ENCODE data around the gene PCBP3. TPM values are rescaled to one million over a fixed set of nuclear protein-coding genes. Genes with fewer than 3 reads are reported as not detected.

Gene PCBP3
- total and polyA plus RNA-seq, 2 of the 8 experiments (the other 6 are each of a cell fraction or from before 2014, with no cell fraction given): 3.5 to 6.3 TPM

- Histone ChIP-seq H4K5ac (ENCODE audit: insufficient read length, low read depth, low read length) (no peak overlapping the region), H3K4me1 (replicated peaks in 1 of 4; ENCODE audit: control insufficient read depth in 3 of 4, insufficient read depth in 4 of 4, low read length in 3 of 4) (no peaks in the 10 kb centered on the region; a peak in 2 of 7 replicates), H2AK5ac (ENCODE audit: low read depth, low read length) (no peak overlapping the region), H3K4ac (replicated peaks; ENCODE audit: insufficient read length, low read depth, low read length) (no peak overlapping the region), H4K8ac (ENCODE audit: extremely low read depth, insufficient read depth, low read length) (no peak overlapping the region), H3K9me3 (ENCODE audit: insufficient read depth in 2 of 2, low read depth in 1 of 2, low read length in 1 of 2) (peaks cover 0 to 11% of the 10 kb centered on the region in 2 experiments; a peak in 1 of 4 replicates), H3K9ac (replicated peaks in 1 of 4; ENCODE audit: extremely low read depth in 1 of 4, low read depth in 3 of 4, low read length in 3 of 4) (no peak overlapping the region), H3K4me2 (ENCODE audit: insufficient read depth in 1 of 2, low read depth in 2 of 2, low read length in 2 of 2) (no peak overlapping the region), H3K79me2 (ENCODE audit: control insufficient read depth in 1 of 2, insufficient read depth in 2 of 2, low read length in 2 of 2) (no peaks in the 10 kb centered on the region), H4K20me1 (replicated peaks in 1 of 2; ENCODE audit: control insufficient read depth in 1 of 2, insufficient read depth in 2 of 2, low read length in 2 of 2) (no peaks in the 10 kb centered on the region), H3K27me3 (replicated peaks in 1 of 4; ENCODE audit: control insufficient read depth in 3 of 4, extremely low read depth in 1 of 4, insufficient read depth in 3 of 4, low read length in 3 of 4) (no peaks in the 10 kb centered on the region), H2BK15ac (ENCODE audit: low read length) (no peak overlapping the region), H3K14ac (ENCODE audit: insufficient read length) (no peak overlapping the region), H3K27ac (ENCODE audit: low read depth, low read length) (no peak overlapping the region), H3K23me2 (ENCODE audit: low read depth, low read length) (no peaks in the 10 kb centered on the region), H3K23ac (ENCODE audit: insufficient read length) (no peak overlapping the region), H2BK5ac (ENCODE audit: low read depth, low read length) (no peak overlapping the region), H2BK120ac (replicated peaks; ENCODE audit: low read depth, low read length) (no peak overlapping the region), H2BK20ac (ENCODE audit: low read length) (no peak overlapping the region), H3K56ac (replicated peaks; ENCODE audit: insufficient read length, low read depth, low read length) (no peak overlapping the region), H4K91ac (replicated peaks; ENCODE audit: insufficient read length, low read length) (no peak overlapping the region), H2AFZ (ENCODE audit: low read length) (no peak overlapping the region), H2BK12ac (ENCODE audit: low read depth, low read length) (no peak overlapping the region), H3K4me3 (ENCODE audit: extremely low read depth in 1 of 4, insufficient read depth in 2 of 4, low read depth in 3 of 4, low read length in 4 of 4) (no peak overlapping the region), H3K79me1 (ENCODE audit: low read depth, low read length) (no peaks in the 10 kb centered on the region), H3K36me3 (ENCODE audit: control insufficient read depth in 2 of 4, insufficient read depth in 4 of 4, low read length in 3 of 4) (no peaks in the 10 kb centered on the region), H3K18ac (ENCODE audit: extremely low read depth, low read length) (no peak overlapping the region)
- WGBS, 2 experiments (ENCODE audit: extremely low coverage in 1 of 2, insufficient coverage in 1 of 2, insufficient read length in 1 of 2, insufficient replicate concordance in 2 of 2, low coverage in 1 of 2, low lambda C conversion rate in 2 of 2, missing lambda C conversion rate in 1 of 2): 84% methylated on average over 11 of the region's 11 CpGs; no CpG with 5 or more reads in 1 of the 2 experiments
- ChIA-PET POLR2A (ENCODE audit: partially characterized antibody) (no interaction called here), CTCF (ENCODE audit: partially characterized antibody) (interaction anchor here (1.1 to 3.0 kb wide), 6 partner anchors 14 to 74 kb away, joined by 3 to 20 read pairs (median 3); no protein-coding TSS in a partner anchor)
- FAIRE-seq: no peak
- no peak for DNase-seq (ENCODE audit: low read depth in 1 of 2, low spot score in 2 of 2)
- TF ChIP-seq HDAC2 (IDR thresholded peaks at IDR 0.05; ENCODE audit: borderline replicate concordance in 1 of 2, low read depth in 2 of 2, low read length in 2 of 2): no peak
- no peak for TF ChIP-seq RAD21 (IDR thresholded peaks at IDR 0.05 in 1 of 2, conservative IDR thresholded peaks at IDR 0.05 in 1 of 2; ENCODE audit: low read depth in 2 of 2, low read length in 2 of 2)
- no peak for TF ChIP-seq BCL11A (IDR thresholded peaks at IDR 0.05; ENCODE audit: low read depth in 2 of 2, low read length in 2 of 2)
- TF ChIP-seq POLR2AphosphoS5 (IDR thresholded peaks at IDR 0.05; ENCODE audit: low read depth, low read length): no peak
- TF ChIP-seq SIRT6 (IDR thresholded peaks at IDR 0.05; ENCODE audit: low read length): no peak
- no peak for TF ChIP-seq ASH2L (IDR thresholded peaks at IDR 0.05; ENCODE audit: low read length)
- no peak for TF ChIP-seq GTF2F1 (IDR thresholded peaks at IDR 0.05; ENCODE audit: borderline replicate concordance, low read depth, low read length)
- TF ChIP-seq, protein P1, sequence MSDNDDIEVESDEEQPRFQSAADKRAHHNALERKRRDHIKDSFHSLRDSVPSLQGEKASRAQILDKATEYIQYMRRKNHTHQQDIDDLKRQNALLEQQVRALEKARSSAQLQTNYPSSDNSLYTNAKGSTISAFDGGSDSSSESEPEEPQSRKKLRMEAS (IDR thresholded peaks at IDR 0.05): no peak
- no peak for TF ChIP-seq RNF2 (IDR thresholded peaks at IDR 0.05; ENCODE audit: borderline replicate concordance, low read depth, low read length, missing control alignments, poor library complexity, severe bottlenecking)
- TF ChIP-seq RBBP5 (IDR thresholded peaks at IDR 0.05; ENCODE audit: borderline replicate concordance, low read depth, low read length): no peak
- no peak for TF ChIP-seq KDM5A (IDR thresholded peaks at IDR 0.05; ENCODE audit: low read length)
- TF ChIP-seq FOSL1 (IDR thresholded peaks at IDR 0.05; ENCODE audit: insufficient read depth, low read depth, low read length): no peak
- no peak for TF ChIP-seq JUN (IDR thresholded peaks at IDR 0.05; ENCODE audit: low read depth, low read length)
Measured at GRCh38 chr21:45952974-45953373, 309.4 kb downstream of the PCBP3 start.
